ENCODE data around the gene PAK1.

Gene PAK1

DNA sequence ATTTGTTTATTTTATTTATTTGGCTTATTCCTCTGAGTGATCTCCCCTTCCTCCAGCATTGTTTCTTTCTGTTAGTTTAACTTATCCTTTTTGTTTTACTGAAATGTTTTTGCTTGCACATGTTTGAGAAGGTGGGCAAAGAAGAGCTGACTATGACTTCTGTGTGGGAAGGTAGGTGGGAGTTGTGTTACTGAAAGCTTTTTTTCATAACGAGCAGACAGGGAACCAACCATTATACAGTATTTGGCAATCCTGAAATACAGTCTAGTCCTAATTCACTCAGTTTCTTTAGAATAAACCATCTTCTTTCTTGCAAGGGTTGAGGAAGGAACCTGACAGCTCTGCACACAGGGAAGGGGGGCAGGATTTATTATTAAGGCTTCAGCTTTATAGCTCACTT is 37.0 kb upstream of the PAK1 start:
- H3K9ac ChIP-seq (ENCODE audit: low read length), result no peak overlapping the region
- no peaks in the 10 kb centered on the region for H3K79me2 ChIP-seq (ENCODE audit: insufficient read depth, low read length)
- H3K27ac ChIP-seq (ENCODE audit: low read depth, low read length, poor library complexity, severe bottlenecking), result no peak overlapping the region
- TF ChIP-seq, protein P1, sequence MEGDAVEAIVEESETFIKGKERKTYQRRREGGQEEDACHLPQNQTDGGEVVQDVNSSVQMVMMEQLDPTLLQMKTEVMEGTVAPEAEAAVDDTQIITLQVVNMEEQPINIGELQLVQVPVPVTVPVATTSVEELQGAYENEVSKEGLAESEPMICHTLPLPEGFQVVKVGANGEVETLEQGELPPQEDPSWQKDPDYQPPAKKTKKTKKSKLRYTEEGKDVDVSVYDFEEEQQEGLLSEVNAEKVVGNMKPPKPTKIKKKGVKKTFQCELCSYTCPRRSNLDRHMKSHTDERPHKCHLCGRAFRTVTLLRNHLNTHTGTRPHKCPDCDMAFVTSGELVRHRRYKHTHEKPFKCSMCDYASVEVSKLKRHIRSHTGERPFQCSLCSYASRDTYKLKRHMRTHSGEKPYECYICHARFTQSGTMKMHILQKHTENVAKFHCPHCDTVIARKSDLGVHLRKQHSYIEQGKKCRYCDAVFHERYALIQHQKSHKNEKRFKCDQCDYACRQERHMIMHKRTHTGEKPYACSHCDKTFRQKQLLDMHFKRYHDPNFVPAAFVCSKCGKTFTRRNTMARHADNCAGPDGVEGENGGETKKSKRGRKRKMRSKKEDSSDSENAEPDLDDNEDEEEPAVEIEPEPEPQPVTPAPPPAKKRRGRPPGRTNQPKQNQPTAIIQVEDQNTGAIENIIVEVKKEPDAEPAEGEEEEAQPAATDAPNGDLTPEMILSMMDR (IDR thresholded peaks at IDR 0.05; ENCODE audit: low read length), result no peak
- TF ChIP-seq EZH2 (IDR thresholded peaks at IDR 0.05; ENCODE audit: borderline replicate concordance, low read length), result no peak
- no peaks in the 10 kb centered on the region for H3K36me3 ChIP-seq (ENCODE audit: insufficient read depth, low read length)
- no peaks in the 10 kb centered on the region for H3K9me2 ChIP-seq (ENCODE audit: low read depth, low read length)
- no peaks in the 10 kb centered on the region for H3K9me3 ChIP-seq (ENCODE audit: low read length)
- H3K4me2 ChIP-seq (ENCODE audit: low read length), result no peak overlapping the region
- no peaks in the 10 kb centered on the region for H4K20me1 ChIP-seq (ENCODE audit: insufficient read depth, low read length)
- H3K4me3 ChIP-seq (ENCODE audit: low read depth, low read length, poor library complexity, severe bottlenecking), result no peak overlapping the region
- H3K4me1 ChIP-seq (ENCODE audit: insufficient read depth, low read length, severe bottlenecking), result no peaks in the 10 kb centered on the region
- H3K27me3 ChIP-seq (ENCODE audit: insufficient read depth, low read length), result no peaks in the 10 kb centered on the region
- no peaks in the 10 kb centered on the region for H3F3A ChIP-seq (ENCODE audit: insufficient read depth, low read length)
- H2AFZ ChIP-seq (ENCODE audit: low read length), result no peak overlapping the region

DNA sequence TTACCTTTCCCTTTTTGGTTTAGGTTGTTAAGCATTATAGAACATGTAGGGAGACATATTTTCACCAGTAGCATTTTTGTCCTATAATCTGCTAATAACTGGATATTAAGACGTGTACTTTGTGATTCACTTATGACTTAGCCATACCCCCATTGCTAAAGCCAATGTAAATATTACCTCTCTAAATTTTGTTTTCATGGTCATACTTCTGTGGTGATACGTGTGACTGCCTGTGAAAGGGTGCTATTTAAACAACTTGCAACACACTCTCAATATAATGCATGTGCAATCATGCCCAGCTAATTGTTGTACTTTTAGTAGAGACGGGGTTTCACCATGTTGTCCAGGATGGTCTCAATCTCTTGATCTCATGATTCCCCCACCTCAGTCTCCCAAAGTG is 36.2 kb upstream of the PAK1 start:
- TF ChIP-seq, protein P1 (IDR thresholded peaks at IDR 0.05; ENCODE audit: low read length), result no peak
- TF ChIP-seq EZH2 (IDR thresholded peaks at IDR 0.05; ENCODE audit: borderline replicate concordance, low read length), result no peak
- Histone ChIP-seq H3F3A (ENCODE audit: insufficient read depth, low read length) (no peaks in the 10 kb centered on the region), H3K9me3 (ENCODE audit: low read length) (no peaks in the 10 kb centered on the region), H3K9ac (ENCODE audit: low read length) (no peak overlapping the region), H2AFZ (ENCODE audit: low read length) (no peak overlapping the region), H3K79me2 (ENCODE audit: insufficient read depth, low read length) (no peaks in the 10 kb centered on the region), H3K27ac (ENCODE audit: low read depth, low read length, poor library complexity, severe bottlenecking) (no peak overlapping the region), H3K27me3 (ENCODE audit: insufficient read depth, low read length) (no peaks in the 10 kb centered on the region), H4K20me1 (ENCODE audit: insufficient read depth, low read length) (no peaks in the 10 kb centered on the region), H3K9me2 (ENCODE audit: low read depth, low read length) (no peaks in the 10 kb centered on the region), H3K36me3 (ENCODE audit: insufficient read depth, low read length) (no peaks in the 10 kb centered on the region), H3K4me2 (ENCODE audit: low read length) (no peak overlapping the region), H3K4me1 (ENCODE audit: insufficient read depth, low read length, severe bottlenecking) (no peaks in the 10 kb centered on the region), H3K4me3 (ENCODE audit: low read depth, low read length, poor library complexity, severe bottlenecking) (no peak overlapping the region)

DNA sequence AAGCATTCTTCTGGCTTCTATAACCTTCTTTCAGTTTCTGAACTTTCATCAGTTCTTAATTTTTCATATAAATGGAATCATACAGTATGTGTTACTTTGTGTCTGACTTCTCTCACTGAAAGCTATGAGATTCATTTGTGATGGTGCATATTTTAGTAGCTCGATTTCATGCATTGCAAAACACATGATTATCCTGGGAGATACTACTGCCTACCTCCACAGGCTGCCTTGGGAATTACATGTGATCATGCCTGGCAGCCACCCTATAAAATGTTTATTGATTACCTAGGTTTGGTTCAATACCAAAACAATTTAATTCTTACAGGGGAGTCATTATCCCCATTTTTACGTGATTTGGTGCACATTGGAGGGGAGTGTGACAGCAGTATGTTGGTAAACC is 34.1 kb upstream of the PAK1 start:
- TF ChIP-seq, protein P1 (IDR thresholded peaks at IDR 0.05; ENCODE audit: low read length), result no peak
- TF ChIP-seq EZH2 (IDR thresholded peaks at IDR 0.05; ENCODE audit: borderline replicate concordance, low read length), result no peak
- H3K9me3 ChIP-seq (ENCODE audit: low read length), result no peaks in the 10 kb centered on the region
- no peak overlapping the region for H2AFZ ChIP-seq (ENCODE audit: low read length)
- no peaks in the 10 kb centered on the region for H4K20me1 ChIP-seq (ENCODE audit: insufficient read depth, low read length)
- no peaks in the 10 kb centered on the region for H3K27me3 ChIP-seq (ENCODE audit: insufficient read depth, low read length)
- no peaks in the 10 kb centered on the region for H3K9me2 ChIP-seq (ENCODE audit: low read depth, low read length)
- H3K9ac ChIP-seq (ENCODE audit: low read length), result no peak overlapping the region
- H3K36me3 ChIP-seq (ENCODE audit: insufficient read depth, low read length), result no peaks in the 10 kb centered on the region
- no peak overlapping the region for H3K27ac ChIP-seq (ENCODE audit: low read depth, low read length, poor library complexity, severe bottlenecking)
- no peak overlapping the region for H3K4me2 ChIP-seq (ENCODE audit: low read length)
- H3F3A ChIP-seq (ENCODE audit: insufficient read depth, low read length), result no peaks in the 10 kb centered on the region
- no peak overlapping the region for H3K4me3 ChIP-seq (ENCODE audit: low read depth, low read length, poor library complexity, severe bottlenecking)
- H3K4me1 ChIP-seq (ENCODE audit: insufficient read depth, low read length, severe bottlenecking), result no peaks in the 10 kb centered on the region
- H3K79me2 ChIP-seq (ENCODE audit: insufficient read depth, low read length), result no peaks in the 10 kb centered on the region
